Endodermal cell (in vitro differentiated cells): ENCODE measurements around the gene MIA3. TPM values are rescaled to one million over a fixed set of nuclear protein-coding genes. Genes with fewer than 3 reads are reported as not detected.

Source experiments
- DNase-seq: peaks from one replicate; pipeline ENCODE4 v3.0.0-alpha.2; 2017
- H3K27ac ChIP-seq: 2 replicates; pipeline ENCODE4 v1.5.1; 2013; ENCODE audit warnings: mild to moderate bottlenecking, low read depth, low read length, moderate library complexity
- H3K27me3 ChIP-seq: 2 replicates; pipeline ENCODE4 v1.6.1; 2013; ENCODE audit warnings: mild to moderate bottlenecking, low read length, moderate library complexity; ENCODE audit not compliant: insufficient read depth, control insufficient read depth, poor library complexity, severe bottlenecking
- H3K36me3 ChIP-seq: 2 replicates; pipeline ENCODE4 v1.7.0; 2013; ENCODE audit warnings: mild to moderate bottlenecking, low read length, moderate library complexity; ENCODE audit not compliant: control insufficient read depth, insufficient read depth
- H3K4me1 ChIP-seq: one replicate; pipeline ENCODE4 v1.7.0; 2013; ENCODE audit warnings: low read length; ENCODE audit not compliant: control insufficient read depth, insufficient read depth
- H3K4me3 ChIP-seq: 2 replicates; pipeline ENCODE4 v1.5.1; 2013; ENCODE audit warnings: mild to moderate bottlenecking, low read length, moderate library complexity
- H3K9ac ChIP-seq: 2 replicates; pipeline ENCODE4 v1.6.1; 2013; ENCODE audit warnings: mild to moderate bottlenecking, low read length, moderate library complexity; ENCODE audit not compliant: poor library complexity, severe bottlenecking; ENCODE audit errors: extremely low read depth
- H3K9me3 ChIP-seq: 2 replicates; pipeline ENCODE4 v1.6.1; 2013; ENCODE audit warnings: mild to moderate bottlenecking, low read length, moderate library complexity; ENCODE audit not compliant: control insufficient read depth
- H3K27ac Mint-ChIP-seq: 2 replicates; pipeline ENCODE4 v1.8.0; 2020; ENCODE audit warnings: mixed read lengths
- H3K27me3 Mint-ChIP-seq: 2 replicates; pipeline ENCODE4 v1.8.0; 2021; ENCODE audit warnings: mild to moderate bottlenecking, mixed read lengths; ENCODE audit not compliant: insufficient read depth
- H3K36me3 Mint-ChIP-seq: 2 replicates; pipeline ENCODE4 v1.8.0; 2020; ENCODE audit warnings: low read depth, mixed read lengths
- H3K4me1 Mint-ChIP-seq: 2 replicates; pipeline ENCODE4 v1.8.0; 2020; ENCODE audit warnings: mixed read lengths
- H3K4me3 Mint-ChIP-seq: 2 replicates; pipeline ENCODE4 v1.8.0; 2020; ENCODE audit warnings: mild to moderate bottlenecking, moderate library complexity, mixed read lengths
- H3K9me3 Mint-ChIP-seq: 2 replicates; pipeline ENCODE4 v1.8.0; 2020; ENCODE audit warnings: mild to moderate bottlenecking, mixed read lengths
- CTCF ChIP-seq: fragments of 200-600 bp; sonication (generic); conservative IDR thresholded peaks from 2 replicates; pipeline ENCODE4 v1.5.0; 2021; ENCODE audit warnings: antibody characterized with exemption, mild to moderate bottlenecking
- WGBS, 2 experiments: methylation state at CpG; one replicate each; pipeline versions ENCODE4 v1.1.5 to v1.1.7; 2013; ENCODE audit warnings: missing lambda C conversion rate in 2 of 2, mixed read lengths in 1 of 2; ENCODE audit not compliant: insufficient coverage in 1 of 2, insufficient read length in 1 of 2; 5-methylcytosine and 5-hydroxymethylcytosine counted together
- total RNA-seq, 2 donors: library from RNA; stranded (reverse); fragmentation: NEBNext Ultra II Directional in 1 of 2; extraction: Animal tissue kit (Norgen Biotek cat#: 25700) in 1 of 2; gene quantifications; 2 replicates in 1 of 2; 3 replicates in 1 of 2; pipeline ENCODE4 v1.2.1, GENCODE V29; 2021

MIA3 gene
- total RNA-seq, 2 donors from 2014 or later: 69.9 to 76.8 TPM

- H3K36me3 ChIP-seq: peaks cover 53% of the 10 kb centered on the region
- H3K27ac ChIP-seq: no peak overlapping the region
- no peaks in the 10 kb centered on the region for H3K4me1 ChIP-seq
- peaks cover 26% of the 10 kb centered on the region for H3K9me3 ChIP-seq
- no peak overlapping the region for H3K4me3 ChIP-seq
- Mint-ChIP-seq H3K27me3 (no peaks in the 10 kb centered on the region), H3K9me3 (peaks cover 9% of the 10 kb centered on the region), H3K36me3 (peaks cover 34% of the 10 kb centered on the region), H3K27ac (no peak overlapping the region), H3K4me3 (no peak overlapping the region), H3K4me1 (peaks cover 2% of the 10 kb centered on the region)
- no peaks in the 10 kb centered on the region for H3K27me3 ChIP-seq
- H3K9ac ChIP-seq: no peak overlapping the region
- no peak for TF ChIP-seq CTCF
- WGBS, 2 experiments: 95 to 98% methylated on average over 8 of the region's 8 CpGs
- DNase-seq: no peak
Observed at GRCh38 chr1:222696741-222697140, 78.8 kb downstream of the MIA3 start.

GRCh38 chr1:222697203-222697602, 79.3 kb downstream of the MIA3 start:
- TF ChIP-seq CTCF: no peak

GRCh38 chr1:222697826-222698225, 79.9 kb downstream of the MIA3 start:
- no peak for TF ChIP-seq CTCF
- Histone ChIP-seq H3K9me3 (peaks cover 26% of the 10 kb centered on the region), H3K9ac (no peak overlapping the region), H3K27ac (no peak overlapping the region), H3K4me1 (peaks cover 5% of the 10 kb centered on the region), H3K36me3 (peaks cover 42% of the 10 kb centered on the region), H3K27me3 (no peaks in the 10 kb centered on the region), H3K4me3 (no peak overlapping the region)
- Mint-ChIP-seq H3K4me1 (peaks cover 9% of the 10 kb centered on the region), H3K9me3 (peaks cover 9% of the 10 kb centered on the region), H3K27ac (no peak overlapping the region), H3K27me3 (no peaks in the 10 kb centered on the region), H3K4me3 (no peak overlapping the region), H3K36me3 (peaks cover 34% of the 10 kb centered on the region)
- 100% methylated on average over 1 of the region's 2 CpGs for WGBS, 2 experiments
- no peak for DNase-seq

More at GRCh38 chr1:222697203-222697602, 79.3 kb downstream of the MIA3 start:
- Histone ChIP-seq H3K4me1 (no peaks in the 10 kb centered on the region), H3K4me3 (no peak overlapping the region), H3K27me3 (no peaks in the 10 kb centered on the region), H3K27ac (no peak overlapping the region), H3K36me3 (peaks cover 48% of the 10 kb centered on the region), H3K9ac (no peak overlapping the region), H3K9me3 (peaks cover 26% of the 10 kb centered on the region)
- WGBS, 2 experiments: 72 to 100% methylated on average over 1 to 2 of the region's 2 CpGs
- no peak overlapping the region for H3K4me3 Mint-ChIP-seq
- H3K27ac Mint-ChIP-seq: no peak overlapping the region
- no peak for DNase-seq
- peaks cover 35% of the 10 kb centered on the region for H3K36me3 Mint-ChIP-seq
- no peaks in the 10 kb centered on the region for H3K27me3 Mint-ChIP-seq
- peaks cover 9% of the 10 kb centered on the region for H3K9me3 Mint-ChIP-seq
- peaks cover 3% of the 10 kb centered on the region for H3K4me1 Mint-ChIP-seq
